Measurements from ENCODE around the gene CREM. TPM values are rescaled to one million over a fixed set of nuclear protein-coding genes. Genes with fewer than 3 reads are reported as not detected.
"Not testable (repeated sequence)": the region's sequence is repeated elsewhere in the genome, so short reads cannot be mapped to it uniquely, and the experiment has no call there.

Gene CREM
- total RNA-seq, 1 donor from 2014 or later: 67.6 TPM

- DNase-seq: peak; percentile 50
Measured at GRCh38 chr10:35194906-35195305, 68.3 kb downstream of the CREM start.

DNA sequence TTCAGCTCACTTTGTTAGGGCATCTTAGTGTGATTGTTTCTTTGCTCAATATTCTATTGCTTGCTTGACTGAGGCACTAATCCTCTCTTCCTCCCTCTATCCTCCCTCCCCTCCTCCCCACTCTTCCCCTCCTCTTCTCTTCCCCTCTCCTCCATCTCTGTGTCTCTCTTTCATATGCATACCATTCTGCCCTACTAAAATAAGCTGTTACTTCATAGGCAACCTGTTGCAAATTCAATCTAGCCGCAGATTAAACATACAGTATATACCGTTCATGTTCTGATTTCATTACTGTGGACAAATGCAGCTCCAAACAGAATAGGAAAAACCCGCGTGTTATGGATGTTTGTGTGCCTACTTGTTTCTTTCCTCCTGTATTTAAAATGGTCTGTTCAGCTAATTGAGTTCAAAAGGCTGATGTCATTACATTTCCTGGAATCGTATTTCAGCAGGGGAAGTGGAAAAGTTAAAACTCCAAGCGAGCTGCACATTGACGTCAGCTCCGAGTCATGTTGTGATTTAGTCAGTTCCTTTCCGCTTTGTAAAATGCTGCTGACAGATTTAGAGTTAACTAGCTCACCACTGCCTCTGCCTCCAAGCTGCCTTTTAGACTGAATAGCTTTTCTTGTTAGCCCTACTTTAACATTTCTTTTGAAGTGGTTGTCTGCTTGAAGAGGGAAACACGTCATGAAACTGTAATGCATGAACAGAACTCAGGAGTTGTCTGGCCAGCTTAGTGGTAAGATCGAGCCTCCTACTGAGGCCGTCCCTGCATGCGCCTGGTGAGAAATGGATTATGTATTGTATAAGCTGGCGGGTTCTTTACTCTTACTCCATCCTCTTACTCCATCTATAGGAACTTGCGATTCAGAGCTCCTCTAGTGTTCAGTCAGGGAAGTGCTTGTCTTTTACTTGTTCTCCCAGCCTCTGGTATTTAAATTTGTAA, 69.0 kb downstream of the CREM start:
- peak; percentile 96 for DNase-seq

DNA sequence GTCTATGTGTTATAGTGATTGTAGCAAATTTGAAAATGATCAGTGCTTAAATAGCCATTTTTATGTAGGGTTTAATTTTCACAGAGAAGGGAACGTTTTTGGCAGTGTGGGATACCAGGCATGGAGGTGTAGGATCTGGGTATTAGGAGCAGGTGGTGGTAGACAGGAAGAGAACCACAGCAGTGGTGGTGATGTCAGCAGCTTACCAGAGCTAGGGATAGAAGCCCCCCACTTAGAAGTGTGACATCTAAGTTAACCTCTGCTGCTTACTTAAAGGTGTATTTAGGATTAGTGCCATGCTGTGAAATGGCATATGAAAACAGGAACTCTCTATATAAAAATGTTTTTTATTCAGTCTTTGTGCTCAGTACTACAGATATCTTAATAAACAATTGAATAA, 73.8 kb downstream of the CREM start:
- DNase-seq: no peak

DNA sequence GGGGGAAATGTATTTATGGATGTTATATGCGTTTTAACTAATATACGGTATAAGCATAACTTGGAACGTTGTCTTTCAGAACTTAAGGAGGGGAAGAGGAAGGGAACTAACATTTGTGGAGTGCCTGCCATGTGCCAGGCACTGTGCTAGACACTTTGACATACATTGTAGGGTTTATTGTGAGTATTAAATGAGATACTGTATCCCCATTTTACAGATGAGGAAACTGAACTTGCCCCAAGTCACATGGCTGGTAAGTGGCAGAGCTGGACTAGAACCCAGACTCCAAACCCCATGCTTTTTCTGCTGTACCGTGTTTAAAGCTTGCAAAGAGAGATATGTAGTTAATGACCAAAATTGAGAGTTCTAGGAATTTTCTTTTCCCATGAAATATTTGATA, 74.6 kb downstream of the CREM start:
- DNase-seq: no peak

DNA sequence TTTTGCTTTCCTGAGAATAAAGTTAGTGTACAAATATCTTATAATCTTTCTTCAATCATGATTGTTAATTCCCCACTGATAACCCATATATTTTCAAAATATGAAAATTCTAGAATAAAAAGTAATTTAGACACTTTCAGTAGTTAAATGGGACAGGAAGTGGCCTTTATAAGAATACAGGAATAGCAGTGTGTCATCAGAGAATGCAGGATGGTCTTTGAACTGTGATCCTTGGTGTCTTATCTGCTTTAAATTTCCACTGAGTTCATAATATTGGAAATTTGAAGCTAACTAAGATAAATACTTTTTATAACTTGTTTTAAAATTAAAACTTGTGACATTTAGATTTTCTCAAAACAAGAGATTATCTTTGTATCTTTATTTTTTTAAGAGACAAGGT, 75.4 kb downstream of the CREM start:
- no peak for DNase-seq

GRCh38 chr10:35203745-35204144, 77.1 kb downstream of the CREM start:
- DNase-seq: no peak

GRCh38 chr10:35204650-35205319, 78.1 kb downstream of the CREM start:
- no peak for DNase-seq

DNA sequence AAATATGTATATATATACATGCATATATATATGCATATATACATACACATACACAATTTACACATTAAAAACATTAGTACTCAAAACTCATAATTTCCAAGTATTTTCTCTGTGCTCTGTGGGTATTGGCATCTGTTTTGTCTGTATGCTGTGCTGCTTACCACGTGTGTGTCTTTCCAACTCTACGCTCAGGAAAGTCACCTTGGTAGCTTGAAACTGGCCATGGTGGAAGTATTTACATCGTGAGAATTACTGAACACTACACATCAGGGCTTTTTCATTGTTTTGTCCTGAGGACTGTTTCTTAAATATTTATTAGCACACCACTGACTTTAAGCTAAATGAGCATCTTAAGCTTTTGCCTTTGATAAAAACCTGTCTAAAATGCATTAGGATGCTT, 79.6 kb downstream of the CREM start:
- DNase-seq: no peak

- no peak for DNase-seq
Measured at GRCh38 chr10:35208536-35208935, 81.9 kb downstream of the CREM start.

DNA sequence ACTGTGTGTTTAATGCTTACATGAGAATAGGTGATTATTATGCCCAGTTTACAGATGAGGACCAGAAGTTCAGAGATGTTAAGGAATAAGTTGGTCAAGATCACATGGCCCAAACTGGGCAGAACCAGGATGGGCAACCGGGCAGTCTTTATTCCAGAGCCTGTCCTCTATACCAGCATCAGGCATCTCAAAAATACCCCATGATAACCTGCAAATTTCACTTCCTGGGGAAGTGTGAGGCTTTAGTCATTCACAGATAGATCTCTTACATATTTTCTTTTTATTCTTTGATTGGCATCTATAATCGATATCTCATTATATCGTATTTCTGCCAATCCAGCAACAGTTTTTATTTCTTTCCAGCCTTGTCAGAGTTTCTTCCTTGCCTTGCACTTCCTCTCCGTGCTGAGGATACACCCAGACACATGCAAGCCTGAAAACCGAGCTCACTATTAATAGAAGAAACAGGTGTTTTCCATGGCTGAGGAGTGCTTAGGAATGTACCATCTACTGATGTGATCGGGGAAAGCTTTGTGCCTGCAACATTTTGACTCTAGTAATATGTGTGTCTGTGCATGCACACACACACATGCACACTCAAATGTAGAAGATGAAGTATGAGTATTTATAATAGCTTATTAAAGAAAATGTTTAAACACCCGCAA, 82.4 kb downstream of the CREM start:
- peak; percentile 80 for DNase-seq

DNA sequence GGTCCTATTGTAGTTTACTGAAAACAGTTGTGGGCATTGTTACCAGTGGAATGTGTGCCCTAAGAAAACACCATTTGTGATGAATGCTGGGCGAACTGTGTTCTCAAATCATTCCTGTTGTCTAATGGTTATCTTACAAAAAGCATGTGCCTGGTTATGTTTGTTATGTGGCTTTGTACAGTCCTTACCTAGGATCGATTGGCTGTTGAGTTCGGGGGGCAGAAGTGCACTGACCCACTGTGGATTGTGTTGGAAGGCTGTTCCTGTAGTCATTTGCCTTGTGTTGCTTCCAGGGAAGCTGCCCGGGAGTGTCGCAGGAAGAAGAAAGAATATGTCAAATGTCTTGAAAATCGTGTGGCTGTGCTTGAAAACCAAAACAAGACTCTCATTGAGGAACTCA, 84.3 kb downstream of the CREM start:
- DNase-seq: no peak

GRCh38 chr10:35211390-35211789, 84.7 kb downstream of the CREM start:
- DNase-seq: no peak

DNA sequence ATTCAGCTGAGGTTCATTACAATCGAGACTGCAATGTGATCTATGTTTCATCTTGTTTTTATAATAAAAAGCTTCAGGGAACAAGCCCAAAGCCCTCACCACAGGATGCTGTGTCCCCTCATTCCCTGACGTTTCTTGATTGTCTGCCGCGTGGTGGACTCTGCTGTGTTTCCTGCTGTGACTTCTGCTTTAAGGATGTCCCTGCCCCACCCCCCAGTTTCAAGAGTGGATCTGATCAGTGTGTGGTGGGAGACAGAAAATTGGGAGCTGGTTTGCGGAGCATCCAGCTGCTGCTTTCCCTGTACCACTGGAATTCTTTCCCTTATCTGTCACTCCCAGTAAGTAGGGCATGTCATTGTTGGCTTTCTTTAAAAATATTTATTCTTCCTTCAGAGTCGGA, 86.2 kb downstream of the CREM start:
- DNase-seq: no peak

DNA sequence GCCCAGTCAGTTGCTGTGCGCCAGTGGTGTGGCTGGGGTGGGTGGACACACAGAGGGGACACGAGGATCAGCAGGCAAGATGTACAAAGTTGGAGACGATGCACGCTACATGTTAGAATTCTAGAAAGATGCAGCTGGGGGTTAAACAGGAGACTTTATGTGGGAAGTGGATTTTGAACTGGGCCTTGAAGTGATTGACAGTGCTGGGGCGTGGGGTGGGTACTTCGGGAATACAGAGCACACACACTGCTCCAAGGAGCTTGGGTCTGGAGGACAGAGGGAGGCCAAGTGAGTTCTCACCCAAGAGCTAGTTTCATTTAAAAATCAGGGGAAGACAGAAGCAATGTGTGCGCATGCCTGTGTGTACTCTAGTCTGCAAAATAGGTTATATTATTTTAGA, 87.1 kb downstream of the CREM start:
- no peak for DNase-seq

- no peak for DNase-seq
Measured at GRCh38 chr10:35214607-35215020, 88.0 kb downstream of the CREM start.

- peak; percentile 61 for DNase-seq
Measured at GRCh38 chr10:35215107-35215506, 88.5 kb downstream of the CREM start.

GRCh38 chr10:35216303-35216905, 89.8 kb downstream of the CREM start:
- peak; percentile 65 for DNase-seq

GRCh38 chr10:35216956-35217355, 90.3 kb downstream of the CREM start:
- not testable (repeated sequence) for DNase-seq

GRCh38 chr10:35217455-35217854, 90.8 kb downstream of the CREM start:
- peak; percentile 84 for DNase-seq

DNA sequence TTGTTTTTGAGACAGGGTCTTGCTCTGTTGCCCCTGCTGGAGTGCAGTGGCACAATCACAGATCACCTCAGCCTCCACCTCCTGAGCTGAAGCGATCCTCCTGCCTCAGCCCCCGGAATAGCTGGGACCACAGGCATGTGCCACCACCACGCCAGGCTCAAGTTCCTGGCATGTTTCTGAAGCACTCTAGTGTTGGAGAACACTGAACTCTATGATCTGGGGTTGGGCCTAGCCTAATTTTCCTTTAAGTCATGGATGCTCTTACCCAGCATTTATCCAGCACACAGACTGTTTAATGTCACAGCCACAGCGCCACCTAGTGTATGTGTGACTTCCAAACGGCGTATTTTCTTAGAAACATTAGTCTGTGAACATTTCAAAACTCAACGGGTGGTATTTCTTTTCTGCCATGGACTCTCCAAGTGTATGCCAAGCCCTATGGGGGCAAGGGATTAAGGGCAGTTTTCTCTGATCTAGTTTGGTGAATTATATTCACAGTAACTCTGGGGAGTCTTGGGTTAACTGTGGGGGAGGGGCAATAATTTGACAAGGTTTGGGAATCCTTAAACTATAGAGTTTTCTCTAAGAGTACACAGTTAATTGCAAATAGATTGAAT, 91.8 kb downstream of the CREM start:
- DNase-seq: peak; percentile 95

- no peak for DNase-seq
Measured at GRCh38 chr10:35219292-35219691, 92.6 kb downstream of the CREM start.

Data from tongue (tissue), 2 donors.